ENCODE results near the gene ETF1. TPM values are rescaled to one million over a fixed set of nuclear protein-coding genes. Genes with fewer than 3 reads are reported as not detected.

The ETF1 gene
- total RNA-seq, 1 experiment from 2014 or later = 179 TPM

- peak overlapping the region; percentile 95 for H3K27ac Mint-ChIP-seq (ENCODE audit: unreplicated experiment)
- no peak for DNase-seq
- CTCF ChIA-PET = interaction anchor here (0.6 to 1.2 kb wide), 4 partner anchors 14 to 77 kb away, joined by 3 to 8 read pairs (median 5); partner anchors contain the start of genes EGR1 and HSPA9
- no peaks in the 10 kb centered on the region for H3K9me3 ChIP-seq
- POLR2A ChIA-PET = interaction anchor here (0.5 to 2.9 kb wide), 11 partner anchors 8 to 211 kb away, joined by 3 to 42 read pairs (median 7); partner anchors contain the start of genes CDC25C, EGR1, FAM53C and HSPA9
- TSS peak; percentile 39 for BruUV-seq (replicated peaks)
- H3K4me1 Mint-ChIP-seq (ENCODE audit: low read depth, unreplicated experiment) = peaks cover 17% of the 10 kb centered on the region
- H3K4me1 ChIP-seq = peaks cover 28% of the 10 kb centered on the region
- H3K27me3 ChIP-seq (replicated peaks; ENCODE audit: control insufficient read depth, insufficient read depth, low read length) = no peaks in the 10 kb centered on the region
- H3K36me3 ChIP-seq (ENCODE audit: control insufficient read depth, insufficient read depth, low read length) = peaks cover 3% of the 10 kb centered on the region
- H3K36me3 Mint-ChIP-seq (ENCODE audit: insufficient read depth, unreplicated experiment) = peaks cover 72% of the 10 kb centered on the region
- H3K9me3 Mint-ChIP-seq (ENCODE audit: unreplicated experiment) = no peaks in the 10 kb centered on the region
- intact Hi-C loops (cut with micrococcal nuclease; ENCODE audit: unreplicated experiment) = loop anchor here (2.0 kb wide), 1 partner anchor 50 kb away; no protein-coding TSS in a partner anchor
- TF ChIP-seq CTCF (IDR thresholded peaks at IDR 0.05; ENCODE audit: insufficient read depth in 1 of 2, low read depth in 1 of 2, low read length in 1 of 2, severe bottlenecking in 1 of 2, unreplicated experiment in 1 of 2) = no peak
- H3K4me3 ChIP-seq (ENCODE audit: low read depth, low read length) = peak overlapping the region; percentile 100
- H3K27me3 Mint-ChIP-seq (ENCODE audit: insufficient read depth, unreplicated experiment) = no peaks in the 10 kb centered on the region
- peak overlapping the region; percentile 82 for H3K4me3 Mint-ChIP-seq (ENCODE audit: unreplicated experiment)
Observed at GRCh38 chr5:138542180-138542955, 668 bp downstream of the ETF1 start.

GRCh38 chr5:138541511-138542179 is 1.4 kb downstream of the ETF1 start:
- Histone ChIP-seq H3K4me1 (peaks cover 28% of the 10 kb centered on the region), H3K36me3 (ENCODE audit: control insufficient read depth, insufficient read depth, low read length) (peaks cover 3% of the 10 kb centered on the region), H3K4me3 (ENCODE audit: low read depth, low read length) (peak overlapping the region; percentile 100), H3K27me3 (replicated peaks; ENCODE audit: control insufficient read depth, insufficient read depth, low read length) (no peaks in the 10 kb centered on the region), H3K9me3 (no peaks in the 10 kb centered on the region)
- ChIA-PET POLR2A (interaction anchor here (2.2 to 2.9 kb wide), 3 partner anchors 13 to 76 kb away, joined by 18 to 42 read pairs (median 36); partner anchors contain the start of genes EGR1 and HSPA9), CTCF (no interaction called here)
- no peak for TF ChIP-seq CTCF (IDR thresholded peaks at IDR 0.05; ENCODE audit: insufficient read depth in 1 of 2, low read depth in 1 of 2, low read length in 1 of 2, severe bottlenecking in 1 of 2, unreplicated experiment in 1 of 2)
- H3K4me3 Mint-ChIP-seq (ENCODE audit: unreplicated experiment) = peak overlapping the region; percentile 82
- H3K4me1 Mint-ChIP-seq (ENCODE audit: low read depth, unreplicated experiment) = peaks cover 17% of the 10 kb centered on the region
- no TSS peak for BruUV-seq (replicated peaks)
- intact Hi-C loops (cut with micrococcal nuclease; ENCODE audit: unreplicated experiment) = loop anchor here (2.0 kb wide), 1 partner anchor 49 kb away; no protein-coding TSS in a partner anchor
- H3K27me3 Mint-ChIP-seq (ENCODE audit: insufficient read depth, unreplicated experiment) = no peaks in the 10 kb centered on the region
- peaks cover 79% of the 10 kb centered on the region for H3K36me3 Mint-ChIP-seq (ENCODE audit: insufficient read depth, unreplicated experiment)
- no peak for DNase-seq
- H3K9me3 Mint-ChIP-seq (ENCODE audit: unreplicated experiment) = no peaks in the 10 kb centered on the region
- H3K27ac Mint-ChIP-seq (ENCODE audit: unreplicated experiment) = peak overlapping the region; percentile 95

- Mint-ChIP-seq H3K36me3 (ENCODE audit: insufficient read depth, unreplicated experiment) (peaks cover 89% of the 10 kb centered on the region), H3K4me3 (ENCODE audit: unreplicated experiment) (no peak overlapping the region), H3K27me3 (ENCODE audit: insufficient read depth, unreplicated experiment) (no peaks in the 10 kb centered on the region), H3K9me3 (ENCODE audit: unreplicated experiment) (no peaks in the 10 kb centered on the region), H3K27ac (ENCODE audit: unreplicated experiment) (no peak overlapping the region), H3K4me1 (ENCODE audit: low read depth, unreplicated experiment) (peaks cover 10% of the 10 kb centered on the region)
- intact Hi-C loops (cut with micrococcal nuclease; ENCODE audit: unreplicated experiment) = no loop called here
- ChIA-PET POLR2A (interaction anchor here (0.6 to 0.7 kb wide), 2 partner anchors 13 kb away, joined by 3 to 4 read pairs; no protein-coding TSS in a partner anchor), CTCF (no interaction called here)
- no peaks in the 10 kb centered on the region for H3K9me3 ChIP-seq
- peaks cover 3% of the 10 kb centered on the region for H3K36me3 ChIP-seq (ENCODE audit: control insufficient read depth, insufficient read depth, low read length)
- peaks cover 28% of the 10 kb centered on the region for H3K4me1 ChIP-seq
- TF ChIP-seq CTCF (IDR thresholded peaks at IDR 0.05; ENCODE audit: insufficient read depth in 1 of 2, low read depth in 1 of 2, low read length in 1 of 2, severe bottlenecking in 1 of 2, unreplicated experiment in 1 of 2) = no peak
- DNase-seq = no peak
- no peaks in the 10 kb centered on the region for H3K27me3 ChIP-seq (replicated peaks; ENCODE audit: control insufficient read depth, insufficient read depth, low read length)
- H3K4me3 ChIP-seq (ENCODE audit: low read depth, low read length) = no peak overlapping the region
- no TSS peak for BruUV-seq (replicated peaks)
Observed at GRCh38 chr5:138539791-138540190, 3.2 kb downstream of the ETF1 start.

Measured in Caco-2 (cell line).